ENCODE results near the gene AURKA. TPM values are rescaled to one million over a fixed set of nuclear protein-coding genes. Genes with fewer than 3 reads are reported as not detected.
"Not testable (repeated sequence)": the region's sequence is repeated elsewhere in the genome, so short reads cannot be mapped to it uniquely, and the experiment has no call there.

AURKA gene
- polyA plus RNA-seq, 1 donor: 13.7 TPM

DNA sequence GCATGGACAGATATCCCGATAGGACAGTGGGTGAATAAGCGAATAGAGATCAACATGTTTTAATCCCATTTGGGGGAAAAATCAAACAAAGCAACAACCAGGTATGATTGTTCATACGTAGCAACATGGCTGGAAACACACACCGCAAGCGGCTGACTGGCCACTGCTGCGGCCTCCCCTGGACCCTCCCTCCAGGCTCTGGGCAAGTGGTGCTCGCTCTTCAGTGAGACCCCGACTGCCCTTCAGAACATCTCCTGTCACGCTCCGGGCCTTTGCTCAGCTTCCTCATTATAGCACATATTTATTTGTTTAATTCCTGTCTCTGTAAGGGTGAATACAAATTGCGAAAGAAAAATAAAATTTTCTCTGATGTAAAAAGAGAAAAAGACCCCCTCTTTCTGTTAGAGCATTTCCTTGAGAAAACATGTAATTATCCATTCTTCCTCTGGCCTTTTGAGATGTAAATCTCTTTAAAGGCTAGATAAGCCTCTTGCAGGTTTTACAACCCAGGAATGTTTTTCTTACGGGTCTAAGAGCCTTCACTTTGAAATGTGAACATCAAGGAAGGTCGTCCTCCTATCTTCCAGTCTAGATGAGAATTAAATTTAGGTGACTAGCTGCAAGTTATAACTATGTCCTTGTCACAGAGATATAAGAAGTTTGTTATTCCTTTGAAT lies 44.2 kb downstream of the AURKA start:
- peak overlapping the region; percentile 6 for H3K4me3 ChIP-seq (ENCODE audit: low read length)
- DNase-seq: no peak
- WGBS (ENCODE audit: insufficient coverage, low lambda C conversion rate): no CpG with 5 or more reads among the region's 13 CpGs
- H3K9me3 ChIP-seq (ENCODE audit: control insufficient read depth, low read depth, low read length): no peaks in the 10 kb centered on the region
- H3K27me3 ChIP-seq (ENCODE audit: control insufficient read depth, insufficient read depth, low read length): peaks cover 25% of the 10 kb centered on the region
- H3K4me1 ChIP-seq (ENCODE audit: control insufficient read depth, insufficient read depth, low read length): peaks cover 4% of the 10 kb centered on the region
- peak overlapping the region; percentile 56 for H3K27ac ChIP-seq (ENCODE audit: low read length)
- no peaks in the 10 kb centered on the region for H3K36me3 ChIP-seq (ENCODE audit: control insufficient read depth, insufficient read depth, low read length)

- Histone ChIP-seq H3K36me3 (ENCODE audit: control insufficient read depth, insufficient read depth, low read length) (no peaks in the 10 kb centered on the region), H3K27me3 (ENCODE audit: control insufficient read depth, insufficient read depth, low read length) (peaks cover 26% of the 10 kb centered on the region), H3K4me1 (ENCODE audit: control insufficient read depth, insufficient read depth, low read length) (peaks cover 4% of the 10 kb centered on the region), H3K4me3 (ENCODE audit: low read length) (no peak overlapping the region), H3K27ac (ENCODE audit: low read length) (no peak overlapping the region), H3K9me3 (ENCODE audit: control insufficient read depth, low read depth, low read length) (no peaks in the 10 kb centered on the region)
- WGBS (ENCODE audit: insufficient coverage, low lambda C conversion rate): 100% methylated on average over 3 of the region's 8 CpGs
- DNase-seq: no peak
Observed at GRCh38 chr20:56345911-56346310, 46.1 kb downstream of the AURKA start.

DNA sequence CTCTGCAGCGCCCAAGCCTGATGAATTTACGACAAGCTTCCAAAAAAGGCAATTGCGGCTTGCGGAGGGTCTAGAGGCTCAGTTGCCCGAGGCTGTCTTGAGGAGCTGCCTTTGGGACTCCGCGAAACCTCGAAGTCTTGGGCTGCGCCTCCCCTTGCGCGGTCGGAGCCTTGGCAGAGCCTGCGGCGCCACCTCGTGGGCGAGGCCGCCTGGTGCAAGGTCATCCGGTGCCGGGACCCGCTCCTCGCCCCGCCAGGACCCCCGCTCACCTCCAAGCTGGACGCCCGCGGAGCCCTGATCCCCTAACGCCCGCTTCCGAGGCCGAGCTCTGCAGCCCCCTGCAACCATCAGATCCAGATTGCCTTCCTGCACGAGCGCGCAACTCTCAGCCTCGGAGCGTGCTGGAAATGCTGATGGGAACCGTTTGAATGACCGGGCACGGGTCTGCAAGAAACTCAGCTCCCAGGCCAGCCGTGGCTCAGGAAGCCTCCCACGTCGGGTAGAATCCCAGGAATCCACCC lies 48.1 kb downstream of the AURKA start:
- DNase-seq: peak in 1 of 2 donors; percentile 27
- no CpG with 5 or more reads among the region's 41 CpGs for WGBS (ENCODE audit: insufficient coverage, low lambda C conversion rate)
- Histone ChIP-seq H3K9me3 (ENCODE audit: control insufficient read depth, low read depth, low read length) (no peaks in the 10 kb centered on the region), H3K4me1 (ENCODE audit: control insufficient read depth, insufficient read depth, low read length) (peaks cover 4% of the 10 kb centered on the region), H3K4me3 (ENCODE audit: low read length) (no peak overlapping the region), H3K36me3 (ENCODE audit: control insufficient read depth, insufficient read depth, low read length) (no peaks in the 10 kb centered on the region), H3K27me3 (ENCODE audit: control insufficient read depth, insufficient read depth, low read length) (peaks cover 26% of the 10 kb centered on the region), H3K27ac (ENCODE audit: low read length) (no peak overlapping the region)

DNA sequence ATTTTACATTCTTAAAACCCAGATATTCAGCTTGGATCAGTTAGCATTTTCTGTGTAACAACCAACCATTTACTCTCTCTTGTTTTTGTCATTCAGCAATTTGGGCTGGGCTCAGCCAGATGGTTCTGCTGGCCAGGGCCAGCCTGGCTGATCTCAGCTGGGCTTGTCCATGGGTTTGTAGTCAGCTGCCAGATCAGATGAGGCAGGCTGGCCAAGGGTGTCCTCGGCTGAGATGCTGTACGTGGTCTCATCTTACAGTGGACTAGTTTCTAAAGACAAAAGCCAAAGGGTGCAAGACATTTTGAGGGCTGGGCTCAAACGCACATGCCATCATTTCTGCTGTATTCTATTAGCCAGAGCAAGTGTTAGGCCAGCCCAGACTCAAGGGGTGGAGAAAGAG lies 49.2 kb downstream of the AURKA start:
- Histone ChIP-seq H3K9me3 (ENCODE audit: control insufficient read depth, low read depth, low read length) (no peaks in the 10 kb centered on the region), H3K4me3 (ENCODE audit: low read length) (no peak overlapping the region), H3K36me3 (ENCODE audit: control insufficient read depth, insufficient read depth, low read length) (no peaks in the 10 kb centered on the region), H3K27ac (ENCODE audit: low read length) (no peak overlapping the region), H3K27me3 (ENCODE audit: control insufficient read depth, insufficient read depth, low read length) (peaks cover 26% of the 10 kb centered on the region), H3K4me1 (ENCODE audit: control insufficient read depth, insufficient read depth, low read length) (peaks cover 3% of the 10 kb centered on the region)
- no CpG with 5 or more reads among the region's 3 CpGs for WGBS (ENCODE audit: insufficient coverage, low lambda C conversion rate)
- DNase-seq: no peak

DNA sequence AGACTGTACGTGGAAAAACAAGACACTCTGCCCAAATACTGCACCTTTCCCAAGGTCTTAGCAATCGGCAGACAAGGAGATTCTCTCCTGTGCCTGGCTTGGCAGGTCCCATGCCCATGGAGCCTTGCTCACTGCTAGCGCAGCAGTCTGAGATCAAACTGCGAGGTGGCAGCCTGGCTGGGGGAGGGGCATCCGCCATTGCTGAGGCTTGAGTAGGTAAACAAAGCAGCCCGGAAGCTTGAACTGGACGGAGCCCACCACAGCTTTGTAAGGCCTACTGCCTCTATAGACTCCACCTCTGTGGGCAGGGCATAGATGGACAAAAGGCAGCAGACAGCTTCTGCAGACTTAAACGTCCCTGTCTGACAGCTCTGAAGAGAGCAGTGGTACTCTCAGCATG lies 55.3 kb downstream of the AURKA start:
- H3K4me3 ChIP-seq (ENCODE audit: low read length); H3K9me3 ChIP-seq (ENCODE audit: control insufficient read depth, low read depth, low read length); H3K36me3 ChIP-seq (ENCODE audit: control insufficient read depth, insufficient read depth, low read length); H3K27me3 ChIP-seq (ENCODE audit: control insufficient read depth, insufficient read depth, low read length); H3K4me1 ChIP-seq (ENCODE audit: control insufficient read depth, insufficient read depth, low read length); H3K27ac ChIP-seq (ENCODE audit: low read length); DNase-seq: not testable (repeated sequence)
- WGBS (ENCODE audit: insufficient coverage, low lambda C conversion rate): no CpG with 5 or more reads among the region's 8 CpGs

- no peak overlapping the region for H3K27ac ChIP-seq (ENCODE audit: low read length)
- no peaks in the 10 kb centered on the region for H3K27me3 ChIP-seq (ENCODE audit: control insufficient read depth, insufficient read depth, low read length)
- H3K4me1 ChIP-seq (ENCODE audit: control insufficient read depth, insufficient read depth, low read length): no peaks in the 10 kb centered on the region
- no peaks in the 10 kb centered on the region for H3K9me3 ChIP-seq (ENCODE audit: control insufficient read depth, low read depth, low read length)
- no peak for DNase-seq
- H3K36me3 ChIP-seq (ENCODE audit: control insufficient read depth, insufficient read depth, low read length): no peaks in the 10 kb centered on the region
- WGBS (ENCODE audit: insufficient coverage, low lambda C conversion rate): no CpG with 5 or more reads among the region's 5 CpGs
- no peak overlapping the region for H3K4me3 ChIP-seq (ENCODE audit: low read length)
Observed at GRCh38 chr20:56328861-56329260, 63.2 kb downstream of the AURKA start.

GRCh38 chr20:56324806-56325205 lies 67.2 kb downstream of the AURKA start:
- no peak overlapping the region for H3K4me3 ChIP-seq (ENCODE audit: low read length)
- no peaks in the 10 kb centered on the region for H3K36me3 ChIP-seq (ENCODE audit: control insufficient read depth, insufficient read depth, low read length)
- H3K27ac ChIP-seq (ENCODE audit: low read length): no peak overlapping the region
- H3K4me1 ChIP-seq (ENCODE audit: control insufficient read depth, insufficient read depth, low read length): no peaks in the 10 kb centered on the region
- no peaks in the 10 kb centered on the region for H3K27me3 ChIP-seq (ENCODE audit: control insufficient read depth, insufficient read depth, low read length)
- no peak for DNase-seq
- H3K9me3 ChIP-seq (ENCODE audit: control insufficient read depth, low read depth, low read length): no peaks in the 10 kb centered on the region

DNA sequence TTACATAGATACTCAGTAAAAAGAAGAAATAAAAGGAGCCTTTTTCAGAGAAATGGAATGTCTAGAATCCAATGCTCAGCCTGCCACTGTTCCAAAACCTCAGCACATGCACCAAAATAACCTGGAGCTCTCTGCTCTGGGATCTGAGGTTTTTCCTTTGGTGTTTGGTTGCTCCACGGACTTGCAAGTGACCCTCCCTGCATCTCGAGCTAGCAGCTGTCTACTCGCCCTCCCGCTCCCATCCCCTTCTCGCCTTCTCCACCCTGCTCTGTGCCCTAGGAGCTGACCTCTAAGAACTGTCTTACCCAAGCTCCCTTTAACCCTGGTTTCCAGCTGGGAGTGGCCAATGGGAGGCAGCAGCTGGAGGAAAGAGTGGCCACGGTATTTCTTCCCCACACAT lies 68.4 kb downstream of the AURKA start:
- H3K9me3 ChIP-seq (ENCODE audit: control insufficient read depth, low read depth, low read length): no peaks in the 10 kb centered on the region
- WGBS (ENCODE audit: insufficient coverage, low lambda C conversion rate): 100% methylated on average over 1 of the region's 6 CpGs
- no peaks in the 10 kb centered on the region for H3K27me3 ChIP-seq (ENCODE audit: control insufficient read depth, insufficient read depth, low read length)
- H3K36me3 ChIP-seq (ENCODE audit: control insufficient read depth, insufficient read depth, low read length): no peaks in the 10 kb centered on the region
- no peak overlapping the region for H3K27ac ChIP-seq (ENCODE audit: low read length)
- H3K4me3 ChIP-seq (ENCODE audit: low read length): no peak overlapping the region
- DNase-seq: no peak
- no peaks in the 10 kb centered on the region for H3K4me1 ChIP-seq (ENCODE audit: control insufficient read depth, insufficient read depth, low read length)

DNA sequence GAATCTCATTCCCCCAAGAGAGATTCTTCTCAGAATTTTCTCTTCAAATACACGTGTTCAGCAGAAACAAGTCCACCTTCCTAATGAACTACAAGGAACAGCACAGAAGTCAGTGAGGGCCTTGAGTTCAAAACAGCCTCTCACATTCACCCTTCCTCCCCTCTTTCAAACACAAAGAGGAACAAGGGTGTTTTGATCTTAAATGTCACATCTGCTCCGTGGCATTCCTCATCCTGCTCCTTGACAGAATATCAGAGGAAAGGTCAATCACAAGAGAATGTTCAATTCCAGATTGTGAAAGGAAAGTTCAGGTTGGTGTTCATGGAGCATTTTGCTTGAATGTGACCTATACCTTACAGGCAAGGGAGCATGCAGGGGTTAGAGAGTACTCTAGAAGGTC lies 68.8 kb downstream of the AURKA start:
- H3K27ac ChIP-seq (ENCODE audit: low read length): no peak overlapping the region
- DNase-seq: no peak
- no CpG with 5 or more reads among the region's 2 CpGs for WGBS (ENCODE audit: insufficient coverage, low lambda C conversion rate)
- H3K4me1 ChIP-seq (ENCODE audit: control insufficient read depth, insufficient read depth, low read length): no peaks in the 10 kb centered on the region
- no peaks in the 10 kb centered on the region for H3K9me3 ChIP-seq (ENCODE audit: control insufficient read depth, low read depth, low read length)
- H3K4me3 ChIP-seq (ENCODE audit: low read length): no peak overlapping the region
- H3K27me3 ChIP-seq (ENCODE audit: control insufficient read depth, insufficient read depth, low read length): no peaks in the 10 kb centered on the region
- H3K36me3 ChIP-seq (ENCODE audit: control insufficient read depth, insufficient read depth, low read length): no peaks in the 10 kb centered on the region

- Histone ChIP-seq H3K36me3 (ENCODE audit: control insufficient read depth, insufficient read depth, low read length) (no peaks in the 10 kb centered on the region), H3K4me1 (ENCODE audit: control insufficient read depth, insufficient read depth, low read length) (no peaks in the 10 kb centered on the region), H3K27ac (ENCODE audit: low read length) (no peak overlapping the region), H3K9me3 (ENCODE audit: control insufficient read depth, low read depth, low read length) (no peaks in the 10 kb centered on the region), H3K27me3 (ENCODE audit: control insufficient read depth, insufficient read depth, low read length) (no peaks in the 10 kb centered on the region), H3K4me3 (ENCODE audit: low read length) (no peak overlapping the region)
- 100% methylated on average over 1 of the region's 4 CpGs for WGBS (ENCODE audit: insufficient coverage, low lambda C conversion rate)
- DNase-seq: no peak
Observed at GRCh38 chr20:56322681-56323080, 69.3 kb downstream of the AURKA start.
